GM12874 (cell line): Measurements from ENCODE around the gene TOB1.

ENCODE experiments used
- TF ChIP-seq, protein P1 (sequence below): IDR thresholded peaks from 2 replicates; pipeline ENCODE4 v1.5.1; 2011; ENCODE audit warnings: low read depth, mild to moderate bottlenecking, control low read depth, low read length, moderate library complexity; ENCODE audit not compliant: insufficient read depth

The TOB1 gene

DNA sequence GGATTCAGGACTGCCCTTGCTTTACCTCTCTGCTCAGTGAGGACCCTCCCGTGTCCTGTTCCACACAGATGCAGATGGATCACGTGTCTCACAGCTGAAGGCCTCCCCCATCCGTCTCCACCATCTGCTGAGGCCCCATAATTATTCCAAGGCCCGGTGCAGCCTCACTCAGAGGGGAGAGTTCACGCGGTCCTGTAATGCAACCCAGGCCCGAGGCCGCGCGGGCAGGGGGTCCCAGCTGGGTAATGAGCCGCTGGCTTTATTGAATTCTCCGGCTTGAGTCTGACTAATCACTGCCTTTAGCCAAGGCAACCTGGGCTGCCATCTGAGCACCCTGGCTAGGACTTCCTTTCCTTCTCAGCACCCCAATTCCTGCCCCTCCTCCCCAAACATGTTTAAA lies 35.2 kb downstream of the TOB1 start:
- TF ChIP-seq, protein P1, sequence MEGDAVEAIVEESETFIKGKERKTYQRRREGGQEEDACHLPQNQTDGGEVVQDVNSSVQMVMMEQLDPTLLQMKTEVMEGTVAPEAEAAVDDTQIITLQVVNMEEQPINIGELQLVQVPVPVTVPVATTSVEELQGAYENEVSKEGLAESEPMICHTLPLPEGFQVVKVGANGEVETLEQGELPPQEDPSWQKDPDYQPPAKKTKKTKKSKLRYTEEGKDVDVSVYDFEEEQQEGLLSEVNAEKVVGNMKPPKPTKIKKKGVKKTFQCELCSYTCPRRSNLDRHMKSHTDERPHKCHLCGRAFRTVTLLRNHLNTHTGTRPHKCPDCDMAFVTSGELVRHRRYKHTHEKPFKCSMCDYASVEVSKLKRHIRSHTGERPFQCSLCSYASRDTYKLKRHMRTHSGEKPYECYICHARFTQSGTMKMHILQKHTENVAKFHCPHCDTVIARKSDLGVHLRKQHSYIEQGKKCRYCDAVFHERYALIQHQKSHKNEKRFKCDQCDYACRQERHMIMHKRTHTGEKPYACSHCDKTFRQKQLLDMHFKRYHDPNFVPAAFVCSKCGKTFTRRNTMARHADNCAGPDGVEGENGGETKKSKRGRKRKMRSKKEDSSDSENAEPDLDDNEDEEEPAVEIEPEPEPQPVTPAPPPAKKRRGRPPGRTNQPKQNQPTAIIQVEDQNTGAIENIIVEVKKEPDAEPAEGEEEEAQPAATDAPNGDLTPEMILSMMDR = no peak

DNA sequence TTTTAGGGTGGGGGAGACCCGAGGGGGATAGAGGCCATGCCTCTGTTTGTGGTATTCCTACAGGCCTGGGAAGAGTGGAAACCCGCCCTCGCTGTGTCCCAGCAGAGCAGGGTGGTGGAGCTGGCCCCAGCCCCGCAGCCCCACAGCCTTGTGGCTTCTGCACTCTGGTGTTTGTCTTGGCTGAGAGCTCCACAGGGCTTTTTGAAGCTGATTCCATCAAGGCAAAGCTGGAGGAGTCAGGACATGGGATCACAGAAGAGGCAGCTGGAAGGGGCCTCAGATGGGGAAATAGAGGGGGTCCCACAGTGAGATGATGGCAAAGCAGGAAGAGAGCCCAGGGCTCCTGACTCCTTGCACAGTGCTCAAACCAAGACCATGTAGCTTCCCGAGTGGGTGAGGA lies 35.8 kb downstream of the TOB1 start:
- TF ChIP-seq, protein P1 = no peak

DNA sequence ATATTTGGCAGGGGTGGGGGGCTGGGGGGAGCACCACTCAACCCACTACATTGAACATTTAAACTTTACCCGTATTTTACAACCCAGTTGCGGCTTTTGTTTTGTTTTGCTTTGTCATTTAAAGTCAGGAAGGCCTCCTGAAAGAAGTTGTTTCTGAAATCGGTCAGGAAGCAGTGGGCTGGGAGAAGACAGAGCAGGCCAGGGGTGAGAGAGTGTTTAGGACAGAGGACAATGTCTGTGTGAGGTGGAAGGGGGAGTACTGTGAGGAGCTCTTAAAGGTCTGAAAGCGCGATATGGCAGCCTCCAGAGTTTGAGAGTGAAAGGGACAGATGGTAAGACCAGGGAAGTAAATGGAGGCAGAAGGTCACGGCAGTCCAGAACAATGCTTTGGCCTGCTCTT lies 36.8 kb downstream of the TOB1 start:
- TF ChIP-seq, protein P1 = no peak

DNA sequence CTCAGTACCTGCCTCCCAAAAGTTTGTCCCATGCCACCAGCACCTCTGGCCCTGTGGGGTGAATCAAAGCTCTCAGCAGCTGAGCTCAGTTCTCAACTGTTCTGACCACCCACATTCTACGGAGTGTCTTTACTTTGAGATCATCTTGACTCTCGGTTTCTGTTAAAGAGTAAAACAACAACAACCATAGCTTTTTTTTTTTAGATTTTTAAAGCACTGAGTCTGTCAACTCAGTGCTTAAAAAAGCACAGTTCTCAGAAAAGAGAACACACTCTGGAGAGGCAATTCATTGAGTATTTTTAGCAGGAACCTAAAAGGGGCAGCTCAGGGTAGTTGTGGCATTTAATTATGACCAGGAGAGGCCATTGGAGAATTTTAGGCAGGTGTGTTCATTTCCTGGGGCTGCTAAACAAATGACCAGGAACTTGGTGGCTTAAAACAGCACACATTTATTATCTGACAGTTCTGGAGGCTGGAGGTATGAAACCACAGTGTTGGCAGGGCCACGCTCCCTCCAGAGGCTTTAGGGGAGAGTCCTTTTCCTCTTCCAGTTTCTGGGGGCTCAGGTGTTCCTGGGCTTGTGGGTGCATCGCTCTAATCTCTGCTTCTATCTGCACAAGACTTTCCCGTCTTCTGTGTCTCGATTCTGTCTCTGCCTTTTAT lies 37.5 kb downstream of the TOB1 start:
- TF ChIP-seq, protein P1 = no peak

DNA sequence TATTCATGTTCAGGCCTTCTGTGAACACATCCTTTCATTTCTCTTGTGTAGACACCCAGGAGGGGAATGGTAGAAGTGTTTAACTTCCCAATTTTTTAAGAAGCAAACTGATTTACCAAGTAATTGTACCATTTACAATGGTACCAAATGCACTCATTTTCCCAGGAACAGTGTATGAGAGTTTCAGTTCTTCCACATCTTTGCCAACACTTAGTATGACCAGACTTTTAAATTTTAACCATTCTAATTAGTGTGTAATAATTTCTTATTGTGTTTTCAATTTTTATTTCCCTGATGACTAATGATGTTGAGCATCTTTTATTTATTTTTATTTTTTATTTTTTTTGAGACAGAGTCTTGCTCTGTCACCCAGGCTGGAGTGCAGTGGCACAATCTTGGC lies 41.0 kb downstream of the TOB1 start:
- TF ChIP-seq, protein P1 = no peak

DNA sequence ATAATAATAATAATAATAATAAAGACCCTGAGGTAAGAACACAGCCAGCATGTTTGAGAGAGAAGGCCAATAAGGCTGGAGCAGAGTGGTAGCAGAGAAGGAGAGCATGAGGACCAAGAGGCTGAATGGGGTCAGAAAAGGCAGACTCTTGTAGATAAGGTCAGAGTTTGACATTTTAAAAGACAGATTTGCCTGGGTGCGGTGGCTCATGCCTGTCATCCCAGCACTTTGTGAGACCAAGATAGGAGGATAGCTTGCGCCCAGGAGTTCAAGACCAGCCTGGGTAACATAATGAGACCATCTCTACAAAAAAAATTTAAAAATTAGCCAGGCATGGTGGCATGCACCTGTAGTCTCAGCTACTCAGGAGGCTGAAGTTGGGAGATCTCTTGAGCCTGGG lies 41.7 kb downstream of the TOB1 start:
- TF ChIP-seq, protein P1 = no peak

DNA sequence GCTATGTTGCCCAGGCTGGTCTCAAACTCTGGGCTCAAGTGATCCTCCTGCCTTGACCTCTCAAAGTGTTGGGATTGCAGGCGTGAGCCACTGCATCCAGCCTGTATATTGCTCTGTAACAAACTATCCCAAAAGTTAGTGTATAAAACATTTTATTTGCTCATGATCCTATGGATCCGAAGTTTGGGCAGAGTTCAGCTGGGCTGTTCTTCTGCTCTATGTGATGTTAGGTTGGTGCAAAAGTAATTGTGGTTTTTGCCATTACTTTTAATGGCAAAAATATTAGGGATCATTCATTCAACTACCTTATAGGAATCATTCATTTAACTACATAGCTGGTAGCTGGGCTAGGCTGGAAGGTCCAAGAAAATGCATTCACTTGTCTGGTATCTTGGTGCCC lies 43.6 kb downstream of the TOB1 start:
- TF ChIP-seq, protein P1 = no peak
